Hepatic stellate cell (primary cell): ENCODE measurements around the gene WIPI1.

ENCODE experiments used
- DNase-seq: peaks from one replicate; pipeline ENCODE4 v3.0.0; 2011; ENCODE audit warnings: low spot score

The WIPI1 gene

GRCh38 chr17:68460146-68460545 lies 2.9 kb upstream of the WIPI1 start:
- DNase-seq: no peak

DNA sequence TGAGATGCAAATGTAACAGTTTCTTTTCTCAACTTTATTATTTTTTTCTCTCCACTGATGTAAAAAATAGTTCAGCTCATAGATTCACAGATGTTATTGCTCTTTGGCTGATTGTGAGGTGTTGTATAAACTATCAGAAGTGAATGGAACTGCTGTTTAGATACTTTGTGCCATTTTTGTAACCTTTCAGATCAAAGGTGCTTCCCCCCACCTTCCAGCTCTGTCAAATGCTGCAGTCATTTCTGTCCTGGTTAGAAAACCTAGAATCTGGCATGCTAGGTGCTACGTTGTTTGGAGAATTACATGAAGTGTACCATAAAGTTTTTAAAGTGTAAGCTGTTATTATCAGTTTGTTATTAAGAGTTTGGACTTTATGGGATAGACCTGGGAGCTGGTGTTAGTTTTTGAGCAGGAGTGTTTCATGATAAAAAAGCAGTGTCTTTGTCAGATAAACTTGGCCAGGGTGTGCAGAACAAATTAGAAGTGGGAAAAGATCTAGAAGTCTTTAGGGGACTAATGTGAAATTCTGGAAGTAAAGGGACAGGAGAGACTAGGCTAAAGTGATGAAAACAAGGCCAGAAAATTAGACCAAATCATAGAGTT lies 1.8 kb upstream of the WIPI1 start:
- DNase-seq: no peak

- no peak for DNase-seq
Observed at GRCh38 chr17:68458260-68459036, 1.2 kb upstream of the WIPI1 start.

- peak; percentile 94 for DNase-seq
Observed at GRCh38 chr17:68457539-68458259, 403 bp upstream of the WIPI1 start.

DNA sequence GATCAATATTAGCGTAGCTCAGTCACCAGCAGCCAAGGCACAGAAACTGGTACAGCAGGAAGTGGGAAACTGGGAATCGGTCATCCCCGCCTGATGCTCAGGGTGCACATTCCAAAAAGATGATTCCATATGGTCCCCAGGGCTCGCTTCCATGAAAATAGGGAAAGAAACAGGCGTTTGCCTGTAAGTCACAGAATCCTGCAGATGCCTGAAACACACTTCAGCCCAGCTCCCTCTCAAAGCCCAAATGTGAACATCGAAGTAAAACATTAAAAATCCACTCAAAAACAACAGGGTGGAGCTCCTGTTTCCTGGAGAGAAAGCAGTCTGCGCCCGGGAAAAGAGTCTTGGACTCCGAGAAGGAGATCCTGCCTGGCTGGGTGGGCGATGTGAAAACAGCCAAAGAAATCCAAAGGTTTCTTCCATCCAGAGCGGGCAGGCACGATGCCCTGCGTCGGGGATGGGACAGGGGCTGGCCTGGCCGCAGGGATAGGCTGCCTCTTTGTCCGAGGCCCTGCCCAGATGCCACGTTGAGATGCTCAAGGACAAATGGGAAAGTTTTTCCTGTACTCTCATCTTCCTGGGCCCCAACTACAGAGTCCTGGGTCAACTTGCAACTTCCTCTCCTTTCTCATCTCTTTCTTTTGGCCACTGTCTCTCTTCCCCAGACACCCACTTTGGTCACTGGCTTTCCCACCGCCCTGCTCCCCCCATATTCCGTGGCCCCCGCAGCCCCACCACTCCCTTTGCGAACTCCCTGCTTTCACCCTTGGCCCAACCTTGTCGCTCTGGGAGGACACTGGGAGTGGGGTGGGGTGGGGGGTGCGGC lies 743 bp downstream of the WIPI1 start:
- DNase-seq: peak; percentile 73

DNA sequence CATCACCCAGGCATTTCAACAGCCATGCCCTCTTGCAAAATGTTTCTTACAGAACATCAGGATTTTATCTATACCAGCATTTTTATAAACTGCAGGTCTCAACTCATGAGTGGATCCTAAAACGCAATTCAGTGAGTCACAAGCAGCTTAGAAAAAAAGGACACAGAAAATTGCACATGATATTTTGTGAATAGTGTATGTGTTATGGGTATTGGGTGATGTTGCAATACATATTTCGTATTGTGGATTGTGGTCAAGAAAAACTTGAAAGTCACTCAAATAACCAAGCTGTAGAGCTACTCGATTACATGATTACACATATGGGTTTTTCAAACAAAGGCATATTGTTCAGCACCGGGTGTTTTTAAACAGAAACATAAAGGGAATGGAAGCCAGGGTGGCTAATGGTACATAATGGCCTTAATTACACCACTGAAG lies 1.4 kb downstream of the WIPI1 start:
- DNase-seq: peak; percentile 59

DNA sequence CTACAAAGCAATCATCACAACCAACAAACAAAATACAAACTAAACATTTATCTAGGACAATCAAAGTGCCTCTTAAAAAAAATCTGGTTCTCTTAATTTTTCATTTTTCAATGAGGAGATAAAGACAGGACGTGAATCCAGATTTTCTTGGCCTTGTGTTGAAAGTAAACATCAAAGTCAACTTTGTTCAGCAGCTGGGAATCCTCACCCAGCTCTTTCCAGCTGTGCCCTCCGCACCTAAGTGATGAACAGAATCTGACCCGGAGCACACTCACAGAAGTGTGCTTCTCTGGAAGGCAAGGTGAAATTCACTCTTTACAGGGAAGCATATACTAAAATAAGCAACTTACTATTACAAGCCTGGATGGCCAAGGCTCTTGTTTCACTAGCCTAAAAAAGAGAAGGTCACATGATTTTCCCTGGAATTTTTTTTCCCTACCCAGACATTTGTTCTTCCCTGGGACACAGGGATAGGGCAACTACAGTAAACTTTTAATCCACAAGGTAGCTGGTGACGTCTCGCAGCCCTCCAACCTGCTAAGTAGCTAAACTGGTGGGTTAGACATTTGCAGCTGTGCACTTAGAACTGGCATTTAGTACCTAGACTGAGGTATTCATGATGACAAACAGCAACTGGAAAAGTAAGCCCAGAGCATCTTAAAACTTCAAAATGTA lies 3.2 kb downstream of the WIPI1 start:
- DNase-seq: no peak

DNA sequence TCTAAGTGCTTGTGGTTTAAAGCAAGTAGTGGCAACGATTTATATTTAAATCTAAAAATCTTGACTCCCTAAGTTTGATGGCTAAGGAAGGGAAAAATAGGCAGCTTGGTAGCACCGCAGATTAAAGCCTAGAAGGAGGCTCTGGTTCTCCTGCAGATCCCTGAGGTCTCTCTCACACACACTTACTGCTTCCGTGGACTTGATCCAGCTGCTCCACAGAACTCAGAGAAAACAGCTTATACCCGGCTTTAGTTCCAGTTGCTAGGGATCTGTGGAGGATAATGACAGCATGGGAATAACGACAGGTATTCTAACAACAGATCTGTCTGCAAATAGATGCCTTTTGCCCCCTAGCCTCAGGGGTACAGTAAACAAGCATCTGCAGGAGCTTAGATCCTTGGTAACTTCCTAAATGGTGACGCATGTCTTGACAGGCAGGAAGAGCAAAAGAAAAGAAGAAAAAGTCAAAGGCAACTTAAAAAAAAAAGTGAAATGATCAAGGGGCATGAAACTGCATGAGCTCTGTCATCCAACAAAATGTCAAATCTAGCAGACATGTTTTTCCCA lies 4.5 kb downstream of the WIPI1 start:
- no peak for DNase-seq

DNA sequence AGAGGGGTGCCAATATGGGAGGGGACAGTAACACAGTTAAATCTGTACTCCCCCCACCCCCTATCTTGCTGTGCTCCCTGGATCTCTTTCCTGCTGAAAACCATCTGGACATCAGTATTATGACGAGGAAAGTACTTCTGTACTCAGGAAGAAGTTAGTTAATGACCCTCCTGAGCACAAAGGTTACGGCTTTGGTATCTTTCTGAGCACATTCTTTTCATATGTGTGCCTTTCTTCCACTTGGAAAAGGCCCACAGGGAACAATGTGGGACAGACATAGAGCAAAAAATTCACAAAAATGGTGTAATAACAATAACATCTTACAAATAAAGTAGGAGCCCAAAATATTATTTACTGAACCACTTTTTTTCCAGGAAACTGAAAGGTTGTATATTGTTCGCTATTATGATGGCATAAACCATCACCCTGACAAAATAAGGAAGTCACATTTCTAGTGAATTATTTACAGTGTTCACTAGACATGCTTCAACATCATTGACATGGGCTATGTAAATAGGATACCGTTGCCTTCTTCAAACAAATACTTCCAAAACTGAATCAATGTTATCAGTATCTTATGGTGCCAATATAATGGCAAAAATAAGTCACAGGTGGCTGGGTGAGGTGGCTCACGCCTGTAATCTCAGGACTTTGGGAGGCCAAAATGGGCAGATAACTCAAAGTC lies 5.5 kb downstream of the WIPI1 start:
- no peak for DNase-seq

- DNase-seq: no peak
Observed at GRCh38 chr17:68450801-68451200, 6.5 kb downstream of the WIPI1 start.

DNA sequence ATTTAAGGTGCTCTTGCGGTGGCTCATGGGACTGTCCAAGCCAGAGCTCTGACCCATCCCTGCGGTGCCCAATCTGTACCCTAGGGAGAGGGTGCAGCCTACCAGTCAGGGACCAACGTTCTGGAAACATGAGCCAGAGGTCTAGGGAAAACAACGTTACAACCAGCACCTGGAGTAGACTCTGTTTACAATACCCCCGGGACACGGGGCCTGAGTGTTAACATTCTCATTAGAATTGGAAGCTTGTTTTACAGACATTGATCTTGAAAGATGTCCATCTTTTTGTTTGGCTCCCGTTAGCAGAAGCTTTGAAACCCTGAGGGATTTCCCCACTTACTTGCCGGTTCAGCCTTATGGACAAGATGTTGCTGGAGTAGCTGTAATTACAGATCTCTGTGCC lies 6.9 kb downstream of the WIPI1 start:
- DNase-seq: no peak

GRCh38 chr17:68449021-68449739 lies 8.1 kb downstream of the WIPI1 start:
- DNase-seq: no peak

DNA sequence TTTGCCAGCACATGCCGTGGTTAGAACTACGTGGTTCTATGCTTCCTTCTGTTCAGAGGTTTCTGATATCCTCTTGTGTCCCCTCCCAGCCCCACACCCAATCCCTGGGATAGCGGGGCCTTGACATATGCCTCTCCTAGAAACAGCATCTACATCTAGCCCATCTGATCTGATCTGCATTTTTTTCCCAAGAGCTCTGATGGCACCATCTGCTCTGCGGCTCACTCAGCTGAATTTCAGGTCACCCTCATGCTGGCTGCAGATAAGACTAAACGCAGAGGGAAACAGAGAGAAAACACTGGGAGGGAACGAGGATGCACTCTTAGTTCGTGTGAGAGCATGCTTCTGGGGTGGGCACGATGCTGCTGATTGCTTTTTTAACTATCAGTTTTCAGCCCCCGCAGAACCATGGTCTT lies 10.7 kb downstream of the WIPI1 start:
- DNase-seq: no peak

DNA sequence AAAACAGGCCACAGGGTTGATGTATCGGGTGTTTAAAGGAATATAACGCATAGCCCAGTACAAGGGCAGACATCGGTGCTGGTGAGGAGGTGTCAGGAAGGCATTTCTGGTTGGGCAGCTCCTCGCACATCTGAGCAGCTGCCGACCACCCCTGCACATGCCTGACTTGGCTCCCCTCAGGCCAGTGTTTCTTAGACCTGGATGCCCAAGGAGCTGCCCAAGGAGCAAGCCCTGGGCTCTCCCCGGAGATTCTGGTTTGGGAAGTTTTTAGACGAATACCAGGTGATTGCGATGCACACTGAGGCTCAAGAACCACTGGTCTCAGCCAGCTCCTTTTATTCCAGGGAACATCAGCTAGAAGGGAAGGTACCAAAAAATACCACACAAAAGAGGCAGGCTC lies 11.6 kb downstream of the WIPI1 start:
- DNase-seq: no peak

DNA sequence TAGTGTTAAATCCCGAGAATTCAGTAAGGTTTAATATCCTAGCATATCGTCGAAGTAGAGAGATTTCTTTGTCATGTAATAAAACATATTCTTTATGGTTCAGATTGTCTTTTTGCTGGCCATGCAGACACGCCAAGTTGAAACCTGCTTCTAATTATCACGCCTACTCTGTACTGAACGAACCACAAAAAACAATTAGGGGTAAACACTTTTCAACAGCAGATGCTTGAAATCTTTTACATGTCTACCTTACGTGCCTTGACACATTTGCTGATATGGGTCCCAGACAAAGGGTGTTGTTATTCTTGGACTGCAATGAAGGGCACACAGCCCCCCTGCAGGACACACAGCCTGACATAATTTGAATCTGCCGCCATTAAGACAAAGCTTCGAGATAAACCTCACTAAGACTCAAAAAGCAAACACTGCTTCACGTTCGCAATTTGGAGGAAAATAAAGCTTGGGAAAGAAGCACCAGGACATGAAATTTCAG lies 13.3 kb downstream of the WIPI1 start:
- DNase-seq: no peak

GRCh38 chr17:68441070-68441770 lies 16.1 kb downstream of the WIPI1 start:
- no peak for DNase-seq

DNA sequence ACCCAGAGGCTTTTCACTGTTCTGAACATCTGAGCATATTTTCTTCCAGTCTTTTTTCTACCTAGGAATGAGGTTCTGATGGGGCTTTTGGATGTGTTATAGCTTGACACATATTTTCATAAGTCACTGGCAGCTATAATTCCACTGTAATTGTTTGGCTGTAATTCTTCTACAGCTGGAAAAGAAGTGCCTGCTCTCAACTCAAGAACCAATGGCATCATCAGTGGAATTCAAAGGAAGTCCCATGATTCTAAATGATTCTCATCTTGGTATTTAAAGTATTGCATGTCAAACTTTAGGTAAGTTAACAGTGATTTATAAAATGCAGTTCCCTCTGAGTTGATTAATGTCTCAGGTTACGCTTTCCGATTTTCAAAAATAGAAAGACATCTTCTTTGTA lies 16.8 kb downstream of the WIPI1 start:
- no peak for DNase-seq

DNA sequence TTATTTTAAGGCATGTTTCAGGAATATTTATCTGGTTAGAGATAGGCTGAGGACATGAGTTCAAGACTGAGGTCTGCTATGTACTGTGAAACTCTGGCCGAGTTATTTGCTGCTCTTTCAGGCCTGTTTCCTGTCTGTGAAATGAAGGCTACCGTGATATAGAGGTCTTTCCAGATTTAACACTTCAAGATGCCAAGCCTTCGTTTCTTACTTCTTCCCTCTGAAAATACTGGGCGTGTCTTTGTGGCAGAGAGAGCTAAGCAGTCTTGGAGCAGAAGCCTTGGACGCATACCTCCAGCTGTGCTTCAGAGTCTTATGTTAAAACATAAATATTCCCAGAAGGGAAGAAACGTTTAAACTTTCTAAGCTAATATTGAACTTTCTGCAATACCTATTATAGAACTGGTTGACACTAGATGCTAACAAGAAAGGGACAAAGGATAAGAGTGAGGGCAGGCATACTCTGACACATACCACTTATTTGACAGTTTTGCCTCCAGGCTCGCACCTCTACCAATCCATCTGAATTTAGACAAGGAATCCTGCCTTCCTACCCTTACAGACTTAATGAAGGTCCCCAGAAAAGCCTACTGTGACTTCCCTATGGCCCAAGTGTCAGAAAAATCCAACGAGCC lies 17.5 kb downstream of the WIPI1 start:
- no peak for DNase-seq
